Ishikawa (cell line): ENCODE results near the gene SETD1B.

Experiments
- CEBPB ChIP-seq: IDR thresholded peaks from 2 replicates; pipeline ENCODE4 v1.6.1; 2012
- CREB1 ChIP-seq: IDR thresholded peaks from 2 replicates; pipeline ENCODE4 v1.6.1; 2012; ENCODE audit warnings: low read depth
- EGR1 ChIP-seq: IDR thresholded peaks from 2 replicates; pipeline ENCODE4 v1.6.1; 2012
- EP300 ChIP-seq: IDR thresholded peaks from 2 replicates; pipeline ENCODE4 v1.6.1; 2012; ENCODE audit warnings: borderline replicate concordance
- FOXM1 ChIP-seq: IDR thresholded peaks from 2 replicates; pipeline ENCODE4 v1.6.1; 2012; ENCODE audit warnings: low read depth, borderline replicate concordance
- NFIC ChIP-seq: IDR thresholded peaks from 2 replicates; pipeline ENCODE4 v1.6.1; 2012
- RAD21 ChIP-seq: IDR thresholded peaks from 2 replicates; pipeline ENCODE4 v1.6.1; 2012; ENCODE audit warnings: low read depth
- TAF1 ChIP-seq: IDR thresholded peaks from 2 replicates; pipeline ENCODE4 v1.6.1; 2012; ENCODE audit warnings: low read depth, mild to moderate bottlenecking
- TCF12 ChIP-seq: IDR thresholded peaks from 2 replicates; pipeline ENCODE4 v1.6.1; 2012; ENCODE audit warnings: low read depth
- TEAD4 ChIP-seq: IDR thresholded peaks from 2 replicates; pipeline ENCODE4 v1.6.1; 2012
- YY1 ChIP-seq: IDR thresholded peaks from 2 replicates; pipeline ENCODE4 v1.6.1; 2012; ENCODE audit warnings: low read depth
- ZBTB7A ChIP-seq: IDR thresholded peaks from 2 replicates; pipeline ENCODE4 v1.6.1; 2012; ENCODE audit warnings: low read depth
- TF ChIP-seq, protein P1 (sequence below): IDR thresholded peaks from 2 replicates; pipeline ENCODE4 v1.6.1; 2012
- TF ChIP-seq, protein P2 (sequence below): IDR thresholded peaks from 2 replicates; pipeline ENCODE4 v1.6.1; 2012; ENCODE audit warnings: low read depth, mild to moderate bottlenecking
- TF ChIP-seq, protein P3 (sequence below): IDR thresholded peaks from 2 replicates; pipeline ENCODE4 v1.6.1; 2012

SETD1B gene

DNA sequence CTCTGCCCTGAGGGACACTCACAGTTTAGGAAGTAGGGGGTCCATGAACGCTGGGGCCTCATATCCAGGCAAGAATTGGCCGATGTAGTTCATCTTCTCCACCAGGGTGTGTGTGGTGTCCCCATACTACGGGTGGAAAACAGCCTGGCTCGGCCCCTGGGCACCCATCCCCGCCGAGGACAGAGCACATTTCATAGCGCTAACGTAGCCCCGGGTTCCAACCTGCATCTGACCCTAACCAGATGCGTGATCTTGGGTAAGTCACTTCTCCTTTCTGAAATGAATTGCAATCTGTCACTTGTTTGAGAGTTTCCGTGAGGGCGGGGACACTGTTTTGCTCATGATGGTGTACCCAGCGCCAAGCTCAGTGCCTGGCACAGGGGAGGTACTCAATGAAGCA lies 45.9 kb downstream of the SETD1B start:
- TF ChIP-seq EGR1 (no peak), TEAD4 (no peak), TCF12 (no peak), FOXM1 (no peak), NFIC (no peak), CREB1 (no peak), EP300 (no peak), RAD21 (no peak), TAF1 (no peak), CEBPB (no peak), ZBTB7A (no peak), YY1 (no peak)
- TF ChIP-seq, protein P1, sequence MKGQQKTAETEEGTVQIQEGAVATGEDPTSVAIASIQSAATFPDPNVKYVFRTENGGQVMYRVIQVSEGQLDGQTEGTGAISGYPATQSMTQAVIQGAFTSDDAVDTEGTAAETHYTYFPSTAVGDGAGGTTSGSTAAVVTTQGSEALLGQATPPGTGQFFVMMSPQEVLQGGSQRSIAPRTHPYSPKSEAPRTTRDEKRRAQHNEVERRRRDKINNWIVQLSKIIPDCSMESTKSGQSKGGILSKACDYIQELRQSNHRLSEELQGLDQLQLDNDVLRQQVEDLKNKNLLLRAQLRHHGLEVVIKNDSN: no peak
- TF ChIP-seq, protein P2, sequence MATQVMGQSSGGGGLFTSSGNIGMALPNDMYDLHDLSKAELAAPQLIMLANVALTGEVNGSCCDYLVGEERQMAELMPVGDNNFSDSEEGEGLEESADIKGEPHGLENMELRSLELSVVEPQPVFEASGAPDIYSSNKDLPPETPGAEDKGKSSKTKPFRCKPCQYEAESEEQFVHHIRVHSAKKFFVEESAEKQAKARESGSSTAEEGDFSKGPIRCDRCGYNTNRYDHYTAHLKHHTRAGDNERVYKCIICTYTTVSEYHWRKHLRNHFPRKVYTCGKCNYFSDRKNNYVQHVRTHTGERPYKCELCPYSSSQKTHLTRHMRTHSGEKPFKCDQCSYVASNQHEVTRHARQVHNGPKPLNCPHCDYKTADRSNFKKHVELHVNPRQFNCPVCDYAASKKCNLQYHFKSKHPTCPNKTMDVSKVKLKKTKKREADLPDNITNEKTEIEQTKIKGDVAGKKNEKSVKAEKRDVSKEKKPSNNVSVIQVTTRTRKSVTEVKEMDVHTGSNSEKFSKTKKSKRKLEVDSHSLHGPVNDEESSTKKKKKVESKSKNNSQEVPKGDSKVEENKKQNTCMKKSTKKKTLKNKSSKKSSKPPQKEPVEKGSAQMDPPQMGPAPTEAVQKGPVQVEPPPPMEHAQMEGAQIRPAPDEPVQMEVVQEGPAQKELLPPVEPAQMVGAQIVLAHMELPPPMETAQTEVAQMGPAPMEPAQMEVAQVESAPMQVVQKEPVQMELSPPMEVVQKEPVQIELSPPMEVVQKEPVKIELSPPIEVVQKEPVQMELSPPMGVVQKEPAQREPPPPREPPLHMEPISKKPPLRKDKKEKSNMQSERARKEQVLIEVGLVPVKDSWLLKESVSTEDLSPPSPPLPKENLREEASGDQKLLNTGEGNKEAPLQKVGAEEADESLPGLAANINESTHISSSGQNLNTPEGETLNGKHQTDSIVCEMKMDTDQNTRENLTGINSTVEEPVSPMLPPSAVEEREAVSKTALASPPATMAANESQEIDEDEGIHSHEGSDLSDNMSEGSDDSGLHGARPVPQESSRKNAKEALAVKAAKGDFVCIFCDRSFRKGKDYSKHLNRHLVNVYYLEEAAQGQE: no peak
- TF ChIP-seq, protein P3, sequence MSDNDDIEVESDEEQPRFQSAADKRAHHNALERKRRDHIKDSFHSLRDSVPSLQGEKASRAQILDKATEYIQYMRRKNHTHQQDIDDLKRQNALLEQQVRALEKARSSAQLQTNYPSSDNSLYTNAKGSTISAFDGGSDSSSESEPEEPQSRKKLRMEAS: no peak

DNA sequence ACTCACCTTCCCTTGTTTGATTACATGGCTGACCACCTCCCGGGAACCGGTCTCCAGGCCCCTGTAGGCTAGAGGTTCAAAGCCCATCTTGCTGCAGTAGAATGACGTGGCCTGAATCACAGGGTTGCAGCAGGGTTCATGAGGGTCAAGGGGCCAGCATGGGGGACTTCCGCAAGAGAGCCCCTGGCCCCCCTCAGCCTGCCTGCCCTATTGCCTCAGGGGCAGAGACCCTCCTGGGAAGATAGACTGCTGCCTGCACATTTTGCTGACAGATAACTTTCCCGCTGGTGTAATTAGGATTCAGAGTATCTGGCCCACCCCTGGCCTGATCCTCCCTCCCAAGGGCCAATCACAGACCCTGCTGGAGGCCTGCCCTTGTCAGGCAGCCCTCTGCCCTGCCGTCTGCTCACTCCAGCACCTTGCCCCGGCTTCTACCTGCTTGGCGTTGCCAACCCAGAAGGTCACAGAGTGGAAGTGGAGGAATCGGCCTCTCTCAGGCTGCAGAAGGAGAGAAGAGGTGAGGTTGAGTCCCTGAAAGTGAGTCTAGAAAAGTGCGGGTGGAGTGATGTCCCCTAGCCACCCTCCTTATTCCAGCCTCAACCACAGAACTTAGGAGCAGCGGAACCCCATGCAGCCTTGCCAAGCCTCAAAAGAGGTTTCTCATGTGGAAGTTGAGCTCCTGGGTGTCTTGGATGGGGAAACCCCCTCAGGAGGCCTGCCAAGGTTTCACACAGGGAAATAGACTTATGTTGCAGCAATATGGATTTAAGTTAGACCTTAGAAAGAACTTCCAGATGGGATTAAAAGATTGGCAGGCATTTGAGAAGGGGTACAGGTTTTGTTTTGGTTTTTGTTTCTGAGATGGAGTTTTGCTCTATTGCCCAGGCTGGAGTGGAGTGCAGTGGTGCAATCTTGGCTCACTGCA lies 53.8 kb downstream of the SETD1B start:
- TF ChIP-seq TEAD4 (no peak), EP300 (no peak), CREB1 (no peak), YY1 (no peak), TCF12 (no peak), RAD21 (no peak), TAF1 (no peak), NFIC (no peak), EGR1 (no peak), FOXM1 (no peak), ZBTB7A (no peak), CEBPB (no peak)
- TF ChIP-seq, protein P2: no peak
- TF ChIP-seq, protein P3: no peak
- TF ChIP-seq, protein P1: no peak

DNA sequence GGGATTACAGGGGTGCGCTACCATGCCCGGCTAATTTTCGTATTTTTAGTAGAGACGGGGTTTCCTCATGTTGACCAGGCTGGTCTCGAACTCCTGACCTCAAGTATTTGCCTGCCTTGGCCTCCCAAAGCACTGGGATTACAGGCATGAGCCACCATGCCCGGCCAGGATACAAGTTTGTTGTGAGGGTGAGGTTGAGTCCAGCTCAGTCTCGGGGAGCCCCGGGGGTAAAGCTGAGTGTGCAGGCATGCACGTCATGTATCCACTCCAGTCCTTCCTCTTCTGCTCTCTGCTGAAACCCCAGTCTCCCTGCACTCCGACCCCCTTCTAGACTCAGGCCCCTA lies 54.5 kb downstream of the SETD1B start:
- no peak for TF ChIP-seq EGR1
- TF ChIP-seq, protein P2: no peak
- TF ChIP-seq TCF12: no peak
- TF ChIP-seq, protein P3: no peak
- no peak for TF ChIP-seq EP300
- TF ChIP-seq ZBTB7A: no peak
- no peak for TF ChIP-seq YY1
- TF ChIP-seq TEAD4: no peak
- no peak for TF ChIP-seq CREB1
- TF ChIP-seq FOXM1: no peak
- TF ChIP-seq TAF1: no peak
- TF ChIP-seq RAD21: no peak
- TF ChIP-seq NFIC: no peak
- TF ChIP-seq CEBPB: no peak
- TF ChIP-seq, protein P1: no peak
